Progenitor cell of endocrine pancreas (in vitro differentiated cells): Measurements from ENCODE around the gene TRIM32. TPM values are rescaled to one million over a fixed set of nuclear protein-coding genes. Genes with fewer than 3 reads are reported as not detected.

Experiments used
- DNase-seq: peaks from one replicate; pipeline ENCODE4 v3.0.0; 2021; ENCODE audit warnings: low spot score; ENCODE audit not compliant: unreplicated experiment
- H3K27ac Mint-ChIP-seq: 2 replicates; pipeline ENCODE4 v1.8.0; 2021; ENCODE audit warnings: mild to moderate bottlenecking, moderate library complexity, mixed read lengths
- H3K27me3 Mint-ChIP-seq: 2 replicates; pipeline ENCODE4 v1.8.0; 2021; ENCODE audit warnings: mixed read lengths
- H3K36me3 Mint-ChIP-seq: 2 replicates; pipeline ENCODE4 v1.8.0; 2022; ENCODE audit warnings: mixed read lengths; ENCODE audit not compliant: insufficient read depth
- H3K4me1 Mint-ChIP-seq: 2 replicates; pipeline ENCODE4 v1.8.0; 2021; ENCODE audit warnings: low read depth, mixed read lengths
- H3K4me3 Mint-ChIP-seq: 2 replicates; pipeline ENCODE4 v1.8.0; 2021; ENCODE audit warnings: low read depth, mild to moderate bottlenecking, moderate library complexity, mixed read lengths
- H3K9me3 Mint-ChIP-seq: 2 replicates; pipeline ENCODE4 v1.8.0; 2021; ENCODE audit warnings: low read depth, mixed read lengths
- total RNA-seq: library from RNA; stranded (reverse); gene quantifications from 2 replicates; pipeline ENCODE4 v1.2.1, GENCODE V29; 2021
- TF ChIP-seq, protein P1 (sequence below): fragments of 200-600 bp; sonication (generic); IDR thresholded peaks from one replicate; pipeline ENCODE4 v1.5.0; 2021; ENCODE audit warnings: antibody characterized with exemption, mild to moderate bottlenecking; ENCODE audit not compliant: unreplicated experiment

The TRIM32 gene
- total RNA-seq, 1 donor from 2014 or later = 16.5 TPM

DNA sequence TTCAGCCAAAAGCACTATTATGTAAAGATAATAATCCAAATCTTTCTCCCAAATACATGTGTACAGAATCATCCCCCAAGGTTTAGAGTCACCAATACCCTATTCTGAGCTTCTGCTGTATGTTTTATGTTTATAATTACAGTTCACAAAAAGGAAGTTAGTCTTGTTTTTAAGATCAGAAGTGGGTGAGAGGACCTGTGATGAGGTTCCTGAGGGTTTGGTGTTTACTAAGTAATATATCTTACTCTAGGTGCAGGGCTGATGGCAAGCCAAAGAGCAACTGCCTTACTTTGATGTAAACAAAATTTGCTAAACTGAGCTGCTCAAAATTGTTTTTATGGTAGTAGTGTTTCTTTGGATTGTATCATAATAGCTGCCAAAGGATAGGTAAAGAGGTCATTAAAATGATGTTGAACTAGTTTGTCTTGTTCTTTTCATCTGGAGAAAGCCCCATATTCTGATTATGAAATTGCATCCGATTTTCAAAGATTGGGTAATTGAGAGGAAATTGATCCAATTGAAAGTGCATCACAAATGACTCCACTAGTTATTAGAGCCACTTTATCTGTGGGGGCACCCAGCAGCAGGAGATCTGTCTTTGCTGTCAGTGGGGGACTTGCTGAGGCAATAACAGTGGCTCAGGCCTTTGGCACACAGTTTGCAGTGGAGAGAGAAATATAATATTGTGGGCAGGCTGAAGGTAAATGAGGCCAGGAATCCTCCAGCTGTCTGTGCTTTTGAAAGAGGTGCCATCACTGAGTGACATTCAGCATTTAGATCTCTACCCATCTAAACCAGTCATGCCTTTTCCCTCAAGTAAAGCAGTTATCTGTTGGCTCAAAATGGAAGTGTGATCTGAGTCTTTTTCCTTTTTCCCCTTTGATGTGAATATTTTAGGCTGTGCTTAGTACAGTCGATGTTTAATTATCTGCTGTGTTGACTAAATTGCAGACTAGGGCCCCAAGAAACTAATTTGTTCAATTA is 14.1 kb downstream of the TRIM32 start:
- Mint-ChIP-seq H3K4me1 (peaks cover 4% of the 10 kb centered on the region), H3K27ac (no peak overlapping the region), H3K36me3 (peaks cover 23% of the 10 kb centered on the region), H3K9me3 (no peaks in the 10 kb centered on the region), H3K27me3 (no peaks in the 10 kb centered on the region), H3K4me3 (no peak overlapping the region)
- TF ChIP-seq, protein P1, sequence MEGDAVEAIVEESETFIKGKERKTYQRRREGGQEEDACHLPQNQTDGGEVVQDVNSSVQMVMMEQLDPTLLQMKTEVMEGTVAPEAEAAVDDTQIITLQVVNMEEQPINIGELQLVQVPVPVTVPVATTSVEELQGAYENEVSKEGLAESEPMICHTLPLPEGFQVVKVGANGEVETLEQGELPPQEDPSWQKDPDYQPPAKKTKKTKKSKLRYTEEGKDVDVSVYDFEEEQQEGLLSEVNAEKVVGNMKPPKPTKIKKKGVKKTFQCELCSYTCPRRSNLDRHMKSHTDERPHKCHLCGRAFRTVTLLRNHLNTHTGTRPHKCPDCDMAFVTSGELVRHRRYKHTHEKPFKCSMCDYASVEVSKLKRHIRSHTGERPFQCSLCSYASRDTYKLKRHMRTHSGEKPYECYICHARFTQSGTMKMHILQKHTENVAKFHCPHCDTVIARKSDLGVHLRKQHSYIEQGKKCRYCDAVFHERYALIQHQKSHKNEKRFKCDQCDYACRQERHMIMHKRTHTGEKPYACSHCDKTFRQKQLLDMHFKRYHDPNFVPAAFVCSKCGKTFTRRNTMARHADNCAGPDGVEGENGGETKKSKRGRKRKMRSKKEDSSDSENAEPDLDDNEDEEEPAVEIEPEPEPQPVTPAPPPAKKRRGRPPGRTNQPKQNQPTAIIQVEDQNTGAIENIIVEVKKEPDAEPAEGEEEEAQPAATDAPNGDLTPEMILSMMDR = no peak
- no peak for DNase-seq

DNA sequence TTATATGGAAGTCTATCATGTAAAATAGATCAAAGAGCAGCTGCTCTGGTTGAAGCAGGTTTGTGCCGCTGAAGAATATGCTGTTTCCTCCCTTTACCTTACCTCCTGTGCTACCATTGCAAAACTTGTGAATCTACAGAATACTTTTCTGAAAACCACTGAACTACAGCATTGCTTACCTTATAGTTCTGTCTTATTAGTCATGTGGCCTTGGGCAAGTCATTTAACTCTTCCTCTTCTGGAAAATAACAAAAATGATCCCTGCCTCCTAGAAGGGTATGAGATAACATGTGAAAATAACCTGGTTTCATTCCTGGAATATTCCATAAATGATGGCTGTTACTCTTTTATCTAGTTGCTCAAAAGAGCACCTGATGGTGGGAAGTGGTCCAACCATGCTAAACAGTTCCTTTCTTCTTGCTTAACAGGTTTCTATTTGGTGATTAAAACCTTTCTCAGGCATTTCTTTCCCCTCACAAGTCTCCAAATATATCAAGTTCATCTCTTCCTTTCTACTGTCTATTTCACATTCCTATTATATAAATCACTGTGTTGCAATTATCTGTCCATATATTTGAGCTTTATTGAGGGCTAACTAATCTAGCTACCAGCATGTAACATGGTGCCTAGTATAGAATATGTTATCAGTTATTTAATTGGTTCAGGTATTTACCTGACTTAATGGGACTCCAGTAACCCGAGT is 15.0 kb downstream of the TRIM32 start:
- Mint-ChIP-seq H3K9me3 (no peaks in the 10 kb centered on the region), H3K4me1 (peaks cover 4% of the 10 kb centered on the region), H3K36me3 (peaks cover 23% of the 10 kb centered on the region), H3K4me3 (no peak overlapping the region), H3K27ac (no peak overlapping the region), H3K27me3 (no peaks in the 10 kb centered on the region)
- DNase-seq = no peak
- TF ChIP-seq, protein P1 = no peak

DNA sequence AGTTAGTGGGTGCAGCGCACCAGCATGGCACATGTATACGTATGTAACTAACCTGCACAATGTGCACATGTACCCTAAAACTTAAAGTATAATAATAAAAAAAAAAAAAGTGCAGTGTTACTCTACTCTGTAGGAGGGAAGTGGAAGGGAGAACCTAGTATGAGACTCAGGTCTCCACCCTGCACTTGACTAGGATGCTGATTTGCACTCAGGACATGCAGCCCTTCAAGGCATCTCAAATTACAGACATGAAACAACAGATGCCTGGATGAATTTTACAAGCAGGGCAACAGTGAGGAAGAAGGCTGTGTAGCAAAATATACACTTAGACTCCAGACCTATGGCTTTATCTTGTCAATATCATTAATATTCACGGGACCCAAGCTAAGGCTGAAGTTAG is 16.5 kb downstream of the TRIM32 start:
- TF ChIP-seq, protein P1 = no peak
- Mint-ChIP-seq H3K9me3 (no peaks in the 10 kb centered on the region), H3K27ac (no peak overlapping the region), H3K27me3 (no peaks in the 10 kb centered on the region), H3K36me3 (peaks cover 15% of the 10 kb centered on the region), H3K4me3 (no peak overlapping the region), H3K4me1 (peaks cover 4% of the 10 kb centered on the region)
- DNase-seq = no peak

DNA sequence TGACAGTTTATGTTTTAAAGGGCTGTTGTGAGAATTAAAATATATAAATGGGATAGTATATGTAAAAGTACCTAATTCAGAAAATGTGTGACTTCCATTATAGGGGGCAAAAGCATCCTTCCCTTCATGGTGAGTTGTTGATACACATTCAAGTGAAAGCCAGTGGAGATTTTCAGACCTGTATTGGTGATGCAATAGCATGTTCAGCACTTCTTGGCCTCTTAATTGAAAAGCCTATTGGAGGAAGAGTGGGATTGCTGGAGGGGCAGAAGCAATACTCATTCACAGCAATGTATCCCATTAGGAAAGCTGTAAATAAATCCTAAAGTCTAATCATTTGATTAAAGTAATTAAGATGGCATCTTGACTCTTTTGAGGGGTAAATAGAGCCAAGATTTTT is 17.4 kb downstream of the TRIM32 start:
- Mint-ChIP-seq H3K4me1 (peaks cover 4% of the 10 kb centered on the region), H3K4me3 (no peak overlapping the region), H3K27ac (no peak overlapping the region), H3K36me3 (peaks cover 15% of the 10 kb centered on the region), H3K9me3 (no peaks in the 10 kb centered on the region), H3K27me3 (no peaks in the 10 kb centered on the region)
- DNase-seq = no peak
- TF ChIP-seq, protein P1 = no peak

GRCh38 chr9:116705531-116705930 is 18.4 kb downstream of the TRIM32 start:
- Mint-ChIP-seq H3K4me3 (no peak overlapping the region), H3K27ac (no peak overlapping the region), H3K36me3 (peaks cover 9% of the 10 kb centered on the region), H3K27me3 (no peaks in the 10 kb centered on the region), H3K4me1 (peaks cover 4% of the 10 kb centered on the region), H3K9me3 (no peaks in the 10 kb centered on the region)
- no peak for DNase-seq
- TF ChIP-seq, protein P1 = no peak
